GM19438 (cell line): ENCODE measurements around the gene RCE1.

ENCODE experiments used
- ATAC-seq: cut with Tn5 transposase; IDR thresholded peaks from one replicate; pipeline ENCODE4 v1.9.1; 2021; ENCODE audit warnings: low read depth; ENCODE audit not compliant: unreplicated experiment

RCE1 gene

GRCh38 chr11:66866511-66866986 is 23.3 kb downstream of the RCE1 start:
- no peak for ATAC-seq

- no peak for ATAC-seq
These were observed 24.3 kb downstream of the RCE1 start for GRCh38 chr11:66867425-66868040.

- ATAC-seq: no peak
These were observed 25.0 kb downstream of the RCE1 start for GRCh38 chr11:66868082-66868725.

GRCh38 chr11:66868726-66869566 is 25.7 kb downstream of the RCE1 start:
- ATAC-seq: no peak

- no peak for ATAC-seq
These were observed 26.3 kb downstream of the RCE1 start for GRCh38 chr11:66869567-66869870.

- no peak for ATAC-seq
These were observed 26.9 kb downstream of the RCE1 start for GRCh38 chr11:66870131-66870530.

GRCh38 chr11:66870616-66871520 is 27.6 kb downstream of the RCE1 start:
- no peak for ATAC-seq

GRCh38 chr11:66871521-66871901 is 28.3 kb downstream of the RCE1 start:
- no peak for ATAC-seq

GRCh38 chr11:66874232-66874631 is 31.0 kb downstream of the RCE1 start:
- no peak for ATAC-seq

- no peak for ATAC-seq
These were observed 32.1 kb downstream of the RCE1 start for GRCh38 chr11:66875378-66875777.

- no peak for ATAC-seq
These were observed 34.5 kb downstream of the RCE1 start for GRCh38 chr11:66877588-66878385.

GRCh38 chr11:66878474-66878873 is 35.2 kb downstream of the RCE1 start:
- no peak for ATAC-seq

GRCh38 chr11:66879000-66879399 is 35.8 kb downstream of the RCE1 start:
- ATAC-seq: no peak

GRCh38 chr11:66879583-66879982 is 36.3 kb downstream of the RCE1 start:
- no peak for ATAC-seq

- no peak for ATAC-seq
These were observed 36.8 kb downstream of the RCE1 start for GRCh38 chr11:66879999-66880398.

GRCh38 chr11:66880496-66881450 is 37.5 kb downstream of the RCE1 start:
- ATAC-seq: no peak

- no peak for ATAC-seq
These were observed 38.2 kb downstream of the RCE1 start for GRCh38 chr11:66881451-66881835.

- ATAC-seq: no peak
These were observed 38.7 kb downstream of the RCE1 start for GRCh38 chr11:66881927-66882452.
